Measurements from ENCODE around the gene BMP2.
A peak's percentile ranks its signal among the peaks of the same experiment; 100 is the strongest.

The BMP2 gene

DNA sequence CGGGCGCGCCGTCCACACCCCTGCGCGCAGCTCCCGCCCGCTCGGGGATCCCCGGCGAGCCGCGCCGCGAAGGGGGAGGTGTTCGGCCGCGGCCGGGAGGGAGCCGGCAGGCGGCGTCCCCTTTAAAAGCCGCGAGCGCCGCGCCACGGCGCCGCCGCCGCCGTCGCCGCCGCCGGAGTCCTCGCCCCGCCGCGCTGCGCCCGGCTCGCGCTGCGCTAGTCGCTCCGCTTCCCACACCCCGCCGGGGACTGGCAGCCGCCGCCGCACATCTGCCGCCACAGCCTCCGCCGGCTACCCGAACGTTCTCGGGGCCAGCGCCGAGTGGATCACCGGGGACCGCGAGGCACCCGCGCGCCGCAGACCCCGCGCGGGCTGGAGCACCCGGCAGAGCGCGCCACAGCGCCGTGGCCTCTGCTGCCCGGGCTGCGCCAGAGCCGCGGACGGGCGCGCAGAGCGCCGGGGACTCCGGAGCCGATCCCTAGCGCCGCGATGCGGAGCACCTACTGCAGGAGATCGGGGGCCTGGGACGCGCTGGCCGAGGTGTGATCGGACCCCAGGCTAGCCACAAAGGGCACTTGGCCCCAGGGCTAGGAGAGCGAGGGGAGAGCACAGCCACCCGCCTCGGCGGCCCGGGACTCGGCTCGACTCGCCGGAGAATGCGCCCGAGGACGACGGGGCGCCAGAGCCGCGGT lies at the start of gene BMP2:
BMP2 (plus strand) TSS at position 151 of the 692 bp plus-strand sequence. CDS start 2,441 bp downstream, outside the sequence.
- peak; percentile 32 to 92 (median 42) for DNase-seq
- intact Hi-C loops (cut with DNase I): loop anchor here (5.0 to 10.0 kb wide), 2 partner anchors 327 to 1090 kb away; no protein-coding TSS in a partner anchor

DNA sequence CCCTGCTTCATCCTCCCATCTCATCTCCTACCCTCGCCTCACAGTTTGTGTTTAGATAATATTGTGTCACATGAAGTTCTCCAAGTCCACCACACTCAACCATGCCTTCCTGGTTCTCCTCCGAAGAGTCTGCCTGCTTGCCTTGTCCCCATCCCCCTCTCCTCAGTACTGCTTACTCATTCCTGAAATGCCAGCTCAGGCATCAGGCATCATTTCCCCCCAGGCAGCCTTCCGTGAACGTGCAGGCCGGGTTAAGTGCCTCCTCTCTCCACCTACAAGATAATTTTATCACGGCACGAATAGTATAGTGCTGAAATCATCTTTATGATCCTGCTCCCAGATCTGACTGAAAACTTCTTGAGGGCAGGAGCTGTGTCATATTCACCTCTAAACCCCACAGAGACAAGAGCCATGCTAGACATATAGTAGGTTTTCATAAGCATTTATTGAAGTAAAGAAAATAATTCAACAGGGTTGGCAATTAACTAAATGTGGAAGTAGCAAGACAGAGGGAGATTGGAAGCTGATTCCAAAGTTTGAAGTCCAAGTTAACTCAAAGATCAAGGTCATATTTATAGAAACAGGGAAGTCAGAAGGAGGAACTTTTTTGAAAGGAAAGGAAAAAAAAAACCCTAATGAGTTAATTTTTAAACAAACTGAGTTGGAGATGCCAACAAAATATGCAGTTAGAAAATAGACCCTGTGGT lies 48.7 kb upstream of the BMP2 start:
- intact Hi-C loops (cut with DNase I): no loop called here
- DNase-seq: no peak

DNA sequence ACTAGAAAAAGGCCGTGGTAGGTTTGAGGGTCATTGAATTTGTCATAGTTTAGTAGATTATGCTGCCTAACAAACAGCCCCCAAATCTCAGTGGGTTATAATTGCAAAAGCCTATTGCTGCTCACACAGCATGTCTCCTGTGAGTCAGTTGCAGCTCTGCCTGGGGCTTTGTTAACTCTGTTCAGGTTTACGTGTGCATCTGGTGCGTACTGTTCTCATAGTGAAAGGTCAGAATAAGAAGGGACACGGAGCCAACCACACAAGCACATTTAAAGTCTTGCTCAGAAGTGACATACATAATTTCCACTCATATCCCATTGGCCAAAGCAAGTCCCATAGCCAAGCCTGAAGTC lies 48.1 kb upstream of the BMP2 start:
- intact Hi-C loops (cut with DNase I): no loop called here
- no peak for DNase-seq

DNA sequence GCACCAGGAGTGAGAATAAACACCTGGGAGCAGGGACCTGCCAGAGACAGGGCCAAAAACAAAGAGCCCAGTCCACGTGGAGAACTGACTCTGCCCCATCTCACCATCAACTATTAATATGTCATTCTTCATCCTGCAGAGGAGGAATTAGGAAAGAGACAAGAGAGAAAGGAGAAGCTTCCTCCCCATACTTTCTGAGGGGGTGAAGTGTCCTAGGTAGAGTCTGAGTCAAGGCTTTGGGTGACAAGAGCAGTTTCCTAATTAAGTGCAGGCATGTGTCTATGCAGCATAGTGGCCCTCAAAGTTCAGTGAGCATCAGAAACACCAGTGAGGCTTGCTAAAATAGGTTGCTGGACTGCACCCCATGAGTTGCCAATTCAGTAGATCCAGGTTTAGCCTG lies 40.7 kb upstream of the BMP2 start:
- intact Hi-C loops (cut with DNase I): no loop called here
- DNase-seq: no peak

DNA sequence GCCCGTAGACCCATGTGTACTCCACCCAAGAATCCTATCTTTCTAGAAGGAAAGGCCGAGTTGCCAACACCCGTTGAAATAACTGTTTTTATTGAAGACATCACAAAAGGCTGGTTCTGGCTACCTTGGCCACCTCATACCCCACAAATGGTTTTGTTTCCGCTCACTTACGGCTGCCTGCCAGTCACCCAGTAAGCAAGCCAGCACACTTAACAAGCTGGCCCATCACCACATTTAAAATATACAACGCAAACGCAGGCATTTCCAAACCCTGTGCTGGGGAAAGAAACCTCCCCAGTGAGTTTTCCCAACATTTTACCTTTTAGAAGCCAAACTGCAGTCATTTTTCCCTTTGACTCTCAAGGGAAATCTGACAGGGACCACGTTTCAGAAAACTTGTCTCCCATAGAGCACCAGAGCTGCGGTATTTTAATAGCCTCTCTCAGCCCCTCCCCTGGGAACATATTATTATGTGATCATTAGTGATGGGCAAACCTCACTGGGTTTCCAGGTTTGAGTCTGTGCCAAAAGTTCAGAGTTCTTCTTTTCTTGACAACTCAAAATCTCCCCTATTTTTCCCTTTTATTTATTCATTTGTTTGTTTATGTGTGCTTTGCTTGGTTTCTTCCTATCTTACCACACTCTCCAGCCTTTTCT lies 36.7 kb upstream of the BMP2 start:
- intact Hi-C loops (cut with DNase I): no loop called here
- no peak for DNase-seq

DNA sequence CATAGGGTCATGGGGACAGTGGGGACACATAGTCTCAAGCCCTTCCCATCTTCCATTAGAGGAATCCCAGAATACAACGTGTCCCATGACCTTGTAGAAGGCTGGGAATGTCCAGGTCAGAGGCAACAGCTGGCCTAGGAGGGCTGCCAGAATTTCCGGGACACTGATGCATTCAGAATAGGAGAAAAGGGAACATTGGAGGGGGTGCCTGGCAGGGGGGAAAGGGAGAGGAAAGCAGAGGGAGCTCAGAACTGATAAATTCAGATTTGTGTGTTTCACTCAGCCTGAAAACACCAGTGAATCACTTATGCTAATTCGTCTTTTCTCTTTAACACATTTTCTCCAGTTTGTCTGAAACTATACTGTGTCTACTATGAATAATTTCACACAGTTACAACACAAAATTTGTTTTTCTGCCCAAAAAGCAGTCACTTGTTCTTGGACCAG lies 35.5 kb upstream of the BMP2 start:
- peak; percentile 26 to 91 (median 58) for DNase-seq
- intact Hi-C loops (cut with DNase I): no loop called here

DNA sequence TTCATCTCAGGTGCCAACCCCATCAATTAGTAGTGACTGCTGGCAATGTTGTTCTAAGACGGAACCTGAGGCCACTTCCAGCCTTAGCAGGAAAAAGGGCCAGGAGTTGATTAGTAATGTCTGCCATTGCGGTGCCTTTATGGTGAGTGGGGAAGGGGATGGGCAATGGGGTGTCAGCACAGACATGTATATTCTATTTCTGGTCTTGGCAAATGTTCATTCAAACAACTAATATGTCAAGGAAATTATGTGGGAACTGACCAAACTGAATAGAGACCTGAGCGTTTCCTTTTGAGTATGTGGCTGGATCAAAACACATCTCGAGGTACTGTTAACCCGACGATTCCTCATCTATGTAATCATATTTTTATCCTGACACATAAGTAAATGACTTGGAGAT lies 34.6 kb upstream of the BMP2 start:
- intact Hi-C loops (cut with DNase I): no loop called here
- DNase-seq: no peak

DNA sequence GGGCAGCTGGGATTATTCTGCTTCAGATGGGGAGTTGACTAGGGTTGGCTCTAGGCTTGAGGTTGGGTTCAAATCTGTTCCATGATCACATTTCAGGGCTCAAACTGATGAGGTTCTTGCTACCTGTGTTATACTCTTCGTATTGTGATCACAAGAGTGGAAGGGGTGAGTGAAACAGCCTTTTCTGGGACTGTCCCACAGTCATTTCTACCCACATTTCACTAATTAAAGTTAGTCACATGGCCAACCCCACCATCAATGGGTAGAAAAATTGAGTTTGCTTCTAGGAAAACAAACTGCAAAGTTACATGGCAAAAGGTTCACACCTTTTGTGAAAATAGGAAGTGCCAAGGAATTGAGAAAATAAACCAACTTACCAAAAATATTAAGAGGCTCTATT lies 33.5 kb upstream of the BMP2 start:
- intact Hi-C loops (cut with DNase I): no loop called here
- DNase-seq: no peak

DNA sequence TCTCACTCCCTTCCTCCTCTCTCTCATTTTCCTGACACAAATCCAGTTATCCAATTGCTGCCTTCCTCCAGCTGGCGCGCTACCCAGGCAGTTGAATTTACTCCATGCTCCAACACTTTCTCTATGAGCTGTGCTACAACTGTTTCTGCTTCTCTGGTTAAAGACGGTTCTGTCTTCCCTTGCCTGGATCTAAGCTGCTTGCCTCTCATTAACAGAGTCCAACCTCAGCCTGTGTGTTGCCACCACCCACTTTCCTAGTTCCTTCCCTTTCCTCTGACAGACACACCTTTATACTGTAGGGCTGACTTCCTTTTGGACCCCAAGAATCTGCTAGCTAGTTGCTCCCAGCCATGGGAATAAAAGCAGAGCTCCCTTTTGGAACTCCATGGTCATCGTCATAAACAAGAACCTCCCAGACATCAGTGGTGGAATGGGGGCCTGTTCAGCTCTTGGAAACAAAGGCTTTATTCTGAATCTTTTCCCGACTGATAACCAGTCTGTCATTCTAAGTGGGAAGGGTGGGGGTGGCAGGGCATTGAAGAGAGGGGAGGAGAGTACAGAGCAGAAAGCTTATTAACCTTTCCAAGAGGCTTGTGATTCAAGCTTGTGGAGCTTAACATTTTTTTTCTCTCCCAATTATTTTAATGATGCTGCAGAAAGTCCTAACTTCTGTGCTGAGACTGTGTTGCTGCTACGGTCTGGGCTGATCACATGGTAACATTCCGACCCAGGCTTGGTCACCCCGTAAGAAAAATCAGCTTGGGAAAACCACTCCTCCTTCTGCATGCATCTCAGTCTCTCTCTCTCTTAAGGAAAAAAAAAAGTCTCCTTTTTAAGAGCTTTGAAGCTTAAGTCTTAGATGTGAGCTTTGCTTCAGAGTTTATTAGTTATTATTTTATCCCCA lies 31.3 kb upstream of the BMP2 start:
- peak in 8 of 10 donors; percentile 16 to 88 (median 45) for DNase-seq
- intact Hi-C loops (cut with DNase I): no loop called here

DNA sequence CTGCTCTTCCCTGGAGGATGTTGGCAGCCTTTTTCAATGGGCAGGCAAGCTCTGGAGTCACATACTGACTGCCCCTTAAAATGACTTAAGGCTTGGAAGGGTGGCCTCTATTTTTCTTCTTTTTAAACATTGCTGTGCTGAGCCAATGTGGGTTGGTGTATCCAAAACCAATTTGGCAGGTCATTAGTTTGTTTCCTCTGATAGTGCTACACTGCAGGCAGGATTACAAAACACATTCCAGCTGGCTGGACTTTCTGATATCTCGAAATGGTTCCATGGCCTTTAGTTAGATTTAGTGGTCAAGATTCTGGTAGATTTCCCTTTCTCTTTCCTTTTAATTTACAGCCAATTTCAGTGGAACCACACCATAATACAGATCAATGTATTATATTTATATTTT lies 28.1 kb upstream of the BMP2 start:
- DNase-seq: no peak
- intact Hi-C loops (cut with DNase I): no loop called here

DNA sequence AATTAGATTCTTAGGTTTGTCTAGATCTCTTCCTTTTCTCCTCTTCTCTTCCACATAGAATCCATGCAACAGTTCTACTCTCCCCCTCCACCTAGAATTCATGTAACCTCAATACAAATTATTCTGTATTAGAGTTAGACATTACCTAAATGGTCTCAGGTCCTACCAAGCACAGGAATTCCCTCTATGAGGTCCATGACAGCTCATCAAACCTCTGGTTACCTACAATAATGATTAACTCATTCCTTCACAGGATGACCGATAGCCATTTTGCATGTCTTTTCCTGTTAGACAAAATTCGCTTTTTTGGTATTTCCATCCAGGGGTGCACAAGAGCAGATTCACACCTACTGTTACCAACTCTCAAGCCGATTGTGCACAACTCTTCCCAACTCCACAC lies 27.4 kb upstream of the BMP2 start:
- DNase-seq: no peak
- intact Hi-C loops (cut with DNase I): no loop called here

DNA sequence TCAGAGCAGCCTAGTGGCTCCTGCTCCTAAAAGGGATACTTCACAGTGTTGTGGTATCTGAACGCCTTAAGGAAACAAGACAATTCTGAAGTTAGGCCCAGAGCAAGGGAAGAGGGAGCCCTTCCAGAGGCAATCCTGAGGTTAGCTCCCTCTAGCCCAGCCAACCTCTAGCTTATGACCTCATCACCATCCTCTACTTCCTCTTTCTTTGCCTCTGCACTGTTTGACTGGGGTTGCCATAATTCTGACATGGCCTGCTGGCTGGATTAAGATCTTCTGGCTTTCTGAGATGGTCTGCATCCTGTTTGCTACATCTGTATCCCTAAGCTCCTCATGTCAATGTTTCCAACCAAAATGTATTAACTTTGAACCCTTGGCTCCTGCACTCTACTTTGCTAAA lies 23.3 kb upstream of the BMP2 start:
- intact Hi-C loops (cut with DNase I): no loop called here
- DNase-seq: no peak

DNA sequence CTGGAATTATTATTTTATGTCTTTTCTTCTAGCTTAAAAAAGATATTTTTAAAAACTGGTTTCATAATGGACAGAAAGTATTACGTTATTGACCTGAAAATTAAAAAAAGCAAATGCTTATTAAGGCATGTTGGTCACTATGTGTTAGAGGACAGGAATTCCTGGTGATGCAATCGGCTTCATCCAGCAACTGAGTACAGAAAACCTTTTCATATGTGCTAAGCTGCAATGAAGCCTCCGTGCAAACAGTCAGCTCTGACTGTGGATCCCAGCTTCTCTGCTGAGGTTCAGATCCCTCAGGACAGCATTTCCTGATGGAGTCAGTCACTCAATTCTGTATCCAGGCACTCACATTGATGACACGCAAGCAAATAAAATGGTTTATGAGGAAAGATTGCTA lies 22.7 kb upstream of the BMP2 start:
- intact Hi-C loops (cut with DNase I): no loop called here
- no peak for DNase-seq

DNA sequence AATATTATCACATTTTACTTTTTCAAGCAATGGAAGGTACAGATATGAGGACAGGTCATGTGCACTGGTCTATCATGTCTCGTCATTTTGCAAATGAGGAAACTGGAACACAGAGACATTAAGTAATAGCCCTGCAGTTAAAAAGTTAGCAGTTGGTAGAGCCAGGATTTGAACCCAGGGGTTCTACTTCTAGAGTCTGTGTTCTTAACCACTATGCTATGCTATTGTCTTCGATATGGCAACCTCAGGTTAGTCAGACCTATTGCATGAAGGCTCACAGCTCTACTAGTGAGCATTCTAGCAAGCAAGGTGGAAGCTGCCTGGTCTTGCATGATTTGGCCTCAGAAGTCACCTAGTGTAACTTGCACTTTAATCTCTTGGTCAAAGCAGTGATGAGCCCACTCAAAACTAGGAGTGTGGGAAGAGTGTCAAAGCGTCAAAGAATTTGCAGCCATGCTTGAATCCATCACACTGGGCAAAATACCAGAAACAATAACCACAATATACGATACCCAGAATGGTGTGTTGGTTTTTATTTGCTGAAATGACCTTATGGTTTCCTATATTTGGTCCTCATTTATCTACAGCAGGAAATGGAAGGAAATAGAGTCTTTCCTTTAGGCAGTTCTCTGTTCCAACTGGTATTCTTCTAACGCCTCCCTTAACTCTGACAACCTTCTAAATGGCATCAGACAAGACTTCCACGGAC lies 20.4 kb upstream of the BMP2 start:
- intact Hi-C loops (cut with DNase I): no loop called here
- no peak for DNase-seq

DNA sequence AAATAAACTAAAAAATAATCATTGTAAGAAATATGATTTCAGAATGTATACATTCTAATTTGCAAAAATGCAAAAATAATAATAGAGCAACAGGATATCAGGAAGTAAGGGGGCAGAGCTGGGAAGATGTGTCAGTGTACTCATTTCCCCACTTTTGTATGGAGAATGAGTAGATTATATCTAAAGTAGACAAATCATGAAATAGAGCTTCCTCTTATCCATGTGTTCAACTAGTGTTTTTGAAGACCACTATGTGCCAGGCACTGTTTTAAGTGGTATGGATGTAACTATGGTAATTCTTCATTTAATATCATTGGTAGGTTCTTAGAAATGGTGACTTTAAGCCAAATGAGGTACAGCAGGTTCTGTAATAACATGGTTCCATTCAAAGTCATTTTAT lies 17.0 kb upstream of the BMP2 start:
- intact Hi-C loops (cut with DNase I): no loop called here
- no peak for DNase-seq

DNA sequence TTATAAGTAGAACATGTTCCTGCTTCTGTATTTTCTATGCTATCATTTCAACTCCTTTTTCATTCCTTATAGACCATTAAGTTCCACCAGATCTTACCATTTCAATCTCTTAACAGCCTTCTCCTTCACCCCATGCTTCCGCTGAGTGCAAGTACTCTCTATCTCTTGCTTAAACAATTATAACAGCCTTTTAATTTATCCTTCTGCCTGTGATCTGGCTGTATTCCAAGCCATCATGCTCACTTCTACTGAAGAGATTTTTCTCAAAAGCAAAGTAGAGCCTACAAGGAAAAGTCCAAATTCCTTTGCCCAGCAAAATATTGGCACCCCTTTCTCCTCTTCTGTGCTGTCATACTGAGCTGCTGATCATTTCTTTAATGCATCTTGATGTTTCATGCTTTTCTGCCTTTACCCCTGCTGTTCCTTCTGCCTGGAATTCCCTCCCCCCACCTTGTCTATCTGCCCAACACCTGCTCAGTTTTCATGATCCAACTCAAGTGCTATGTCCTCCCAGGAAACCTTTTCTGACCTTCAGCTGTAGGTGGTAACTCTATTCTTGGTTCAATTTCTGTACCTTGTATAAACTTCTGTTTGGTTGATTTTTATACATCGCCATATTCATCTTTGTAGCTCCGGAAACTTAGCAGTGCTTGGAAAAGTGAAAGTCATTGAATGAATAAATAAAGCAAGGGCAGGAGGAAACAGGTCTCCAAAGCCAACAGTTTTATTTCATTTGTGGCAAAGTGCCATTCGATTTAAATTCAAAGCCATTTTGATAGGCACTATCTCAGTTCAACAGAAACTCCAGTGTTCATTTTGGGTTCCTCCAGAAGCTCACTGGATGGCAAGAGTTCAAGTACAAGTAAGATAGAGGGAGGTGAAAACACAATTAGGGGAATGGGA lies 10.5 kb upstream of the BMP2 start:
- intact Hi-C loops (cut with DNase I): no loop called here
- no peak for DNase-seq

DNA sequence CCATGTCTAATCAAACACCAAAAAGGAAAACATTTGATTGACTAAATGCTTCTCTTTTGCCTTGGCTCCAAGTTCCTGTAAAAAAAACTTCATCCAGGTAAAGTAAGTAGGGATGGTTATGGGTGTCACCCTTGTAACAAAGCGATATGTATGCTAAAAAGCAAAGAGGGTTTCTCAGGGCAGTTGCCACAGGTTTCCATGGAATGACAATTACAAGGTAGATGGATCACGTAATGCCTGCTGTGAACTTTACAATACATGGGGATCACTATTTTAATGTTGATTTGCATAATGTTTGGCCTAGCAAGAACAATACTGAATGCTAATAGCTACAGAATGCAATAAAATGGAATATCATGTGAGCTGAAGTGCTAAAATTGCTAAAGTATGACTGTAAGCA lies 2.9 kb upstream of the BMP2 start:
- no peak for DNase-seq
- intact Hi-C loops (cut with DNase I): loop anchor here (1.0 to 10.0 kb wide), 3 partner anchors 330 to 1093 kb away; no protein-coding TSS in a partner anchor

DNA sequence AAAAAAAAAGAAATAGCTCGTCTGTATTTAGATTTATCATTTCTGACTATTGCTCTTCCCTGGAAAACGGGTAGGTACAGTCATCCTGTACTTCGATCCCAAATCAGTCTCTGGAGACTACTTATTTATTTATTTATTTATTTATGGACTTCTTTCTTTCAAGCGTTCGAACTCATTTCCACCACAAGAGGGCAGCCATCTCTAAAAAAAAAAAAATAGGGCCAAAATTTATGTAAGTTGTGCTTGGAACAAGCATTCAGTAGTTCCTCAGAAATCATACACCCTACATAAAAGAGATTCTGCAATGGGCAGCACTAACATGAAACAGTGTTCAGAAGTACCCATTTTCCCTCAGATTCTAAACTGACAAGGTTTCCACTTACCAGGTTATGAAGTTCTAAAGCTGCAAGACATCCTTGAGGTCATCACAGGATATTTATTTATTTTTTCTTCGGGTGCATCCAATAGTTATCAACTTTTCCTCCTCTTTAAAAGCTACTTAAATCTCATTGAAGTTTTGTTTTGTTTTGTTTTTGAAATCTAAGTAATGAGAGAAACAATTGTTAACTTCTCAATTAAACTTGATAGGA lies 1.9 kb upstream of the BMP2 start:
- intact Hi-C loops (cut with DNase I): loop anchor here (1.0 to 10.0 kb wide), 3 partner anchors 329 to 1092 kb away; no protein-coding TSS in a partner anchor

More for the DNA sequence above, 1.9 kb upstream of the BMP2 start:
- DNase-seq: no peak
